ENCODE data around the gene TLCD2.

Gene TLCD2

DNA sequence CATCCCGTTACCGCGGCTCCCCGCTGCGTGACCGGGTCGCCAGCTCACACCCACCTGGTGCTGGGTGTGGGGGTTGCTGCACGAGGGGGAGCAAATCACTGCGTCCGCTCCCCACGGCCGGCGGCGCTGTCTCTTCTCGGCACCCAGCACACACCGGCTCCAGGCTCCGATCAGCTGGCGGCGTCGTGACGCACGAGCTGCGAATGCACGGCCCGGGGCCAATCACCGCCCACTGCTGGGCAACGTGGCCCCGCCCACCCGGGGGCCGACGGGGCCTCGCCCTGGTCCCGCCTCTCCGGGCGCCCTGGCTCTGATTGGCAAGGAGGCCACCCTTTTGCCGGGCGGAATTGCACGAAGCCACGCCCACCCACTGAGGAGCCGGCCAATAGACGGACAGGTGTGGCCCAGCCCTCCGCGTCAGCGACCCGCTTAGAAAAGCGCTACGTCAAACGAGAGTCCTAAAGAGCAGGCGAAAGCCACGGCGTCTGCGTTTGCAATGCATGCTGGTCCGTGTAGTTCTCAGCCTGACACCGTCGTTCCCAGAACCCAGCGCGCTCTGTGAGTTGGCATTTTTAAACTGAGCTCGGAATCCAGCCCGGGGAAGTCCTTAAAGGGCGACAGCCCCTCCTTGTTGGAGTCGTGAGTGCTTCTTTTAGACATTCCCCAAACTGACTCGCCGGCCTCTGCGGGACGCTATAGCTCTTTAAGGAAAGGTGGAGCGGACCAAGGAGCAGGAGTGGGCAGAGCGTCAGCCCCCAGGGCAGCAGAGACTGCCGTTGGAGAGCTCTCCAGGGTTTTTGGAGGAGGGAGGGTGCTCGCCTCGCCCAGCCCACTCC, 6.1 kb upstream of the TLCD2 start:
- H3K36me3 ChIP-seq: no peaks in the 10 kb centered on the region
- peak overlapping the region; percentile 81 for H3K4me3 ChIP-seq (ENCODE audit: low read depth, low read length)
- peak; percentile 100 for DNase-seq
- H3K27me3 ChIP-seq (ENCODE audit: insufficient read depth, low read depth, severe bottlenecking): no peaks in the 10 kb centered on the region
- TF ChIP-seq, protein P1, sequence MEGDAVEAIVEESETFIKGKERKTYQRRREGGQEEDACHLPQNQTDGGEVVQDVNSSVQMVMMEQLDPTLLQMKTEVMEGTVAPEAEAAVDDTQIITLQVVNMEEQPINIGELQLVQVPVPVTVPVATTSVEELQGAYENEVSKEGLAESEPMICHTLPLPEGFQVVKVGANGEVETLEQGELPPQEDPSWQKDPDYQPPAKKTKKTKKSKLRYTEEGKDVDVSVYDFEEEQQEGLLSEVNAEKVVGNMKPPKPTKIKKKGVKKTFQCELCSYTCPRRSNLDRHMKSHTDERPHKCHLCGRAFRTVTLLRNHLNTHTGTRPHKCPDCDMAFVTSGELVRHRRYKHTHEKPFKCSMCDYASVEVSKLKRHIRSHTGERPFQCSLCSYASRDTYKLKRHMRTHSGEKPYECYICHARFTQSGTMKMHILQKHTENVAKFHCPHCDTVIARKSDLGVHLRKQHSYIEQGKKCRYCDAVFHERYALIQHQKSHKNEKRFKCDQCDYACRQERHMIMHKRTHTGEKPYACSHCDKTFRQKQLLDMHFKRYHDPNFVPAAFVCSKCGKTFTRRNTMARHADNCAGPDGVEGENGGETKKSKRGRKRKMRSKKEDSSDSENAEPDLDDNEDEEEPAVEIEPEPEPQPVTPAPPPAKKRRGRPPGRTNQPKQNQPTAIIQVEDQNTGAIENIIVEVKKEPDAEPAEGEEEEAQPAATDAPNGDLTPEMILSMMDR (IDR thresholded peaks at IDR 0.05; ENCODE audit: low read depth, low read length): 0 out of 2 replicates have a peak, but pooled peaks have one; percentile 8
- no peaks in the 10 kb centered on the region for H3K9me3 ChIP-seq (ENCODE audit: severe bottlenecking)
- H3K27ac ChIP-seq: peak overlapping the region; percentile 91

DNA sequence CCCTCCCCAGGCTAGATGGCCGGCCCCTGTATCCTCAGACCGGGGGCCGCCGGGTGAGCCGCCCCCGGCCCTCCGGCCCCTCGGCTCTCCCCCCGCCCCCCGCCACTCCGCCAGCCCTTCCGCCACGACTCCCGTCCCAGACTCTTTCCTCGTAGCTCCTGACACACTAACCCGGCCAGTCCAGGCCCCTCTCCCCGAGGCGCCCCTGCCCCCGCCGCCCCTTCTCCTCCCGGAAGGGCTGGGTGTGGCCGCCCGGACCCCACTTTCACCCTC, 5.6 kb upstream of the TLCD2 start:
- no peak for DNase-seq
- no peaks in the 10 kb centered on the region for H3K27me3 ChIP-seq (ENCODE audit: insufficient read depth, low read depth, severe bottlenecking)
- H3K4me3 ChIP-seq (ENCODE audit: low read depth, low read length): peak overlapping the region; percentile 47

DNA sequence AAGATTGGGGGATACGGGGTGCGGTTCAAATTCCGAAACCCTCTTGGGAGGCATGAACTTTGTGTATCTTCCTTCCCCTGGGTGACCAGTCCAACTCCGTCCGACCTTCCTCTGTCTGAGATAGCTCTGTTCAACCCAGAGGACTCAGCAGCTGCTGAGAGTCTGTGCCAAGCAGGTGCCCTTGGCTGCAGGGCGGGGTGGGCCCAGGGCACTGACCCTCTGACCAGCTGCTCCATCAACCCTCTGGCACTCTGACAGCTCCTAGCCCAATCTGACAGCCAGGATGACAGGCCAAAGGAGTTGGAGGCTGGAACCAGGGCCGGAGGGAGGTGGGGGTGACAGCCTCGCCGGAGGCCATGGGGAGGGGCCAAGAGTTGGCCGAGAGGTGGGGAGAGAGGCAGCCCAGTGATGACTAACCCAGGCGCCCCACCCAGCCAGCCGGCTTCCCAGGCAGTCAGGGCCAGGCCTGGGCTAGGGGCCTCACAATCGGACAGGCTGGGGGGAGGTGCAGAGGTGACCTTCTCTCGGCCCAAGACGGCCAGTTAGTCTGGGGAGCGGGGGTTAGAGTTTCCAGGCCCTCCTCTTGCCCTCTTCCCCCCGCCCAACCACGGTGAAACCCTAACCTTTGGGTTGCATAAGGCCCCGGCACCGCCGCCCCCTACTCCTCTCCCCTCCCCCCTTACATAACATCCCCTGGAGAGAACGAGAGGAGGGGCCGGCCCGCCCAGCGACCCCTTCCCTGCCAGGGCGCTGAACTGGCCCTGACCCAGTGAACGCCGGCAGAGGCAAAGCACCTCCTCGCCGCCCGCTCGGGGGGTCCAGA, 5.0 kb upstream of the TLCD2 start:
- Histone ChIP-seq H3K9me3 (ENCODE audit: severe bottlenecking) (no peaks in the 10 kb centered on the region), H3K27ac (no peak overlapping the region), H3K27me3 (ENCODE audit: insufficient read depth, low read depth, severe bottlenecking) (no peaks in the 10 kb centered on the region), H3K36me3 (no peaks in the 10 kb centered on the region), H3K4me3 (ENCODE audit: low read depth, low read length) (peak overlapping the region; percentile 47)
- TF ChIP-seq, protein P1 (IDR thresholded peaks at IDR 0.05; ENCODE audit: low read depth, low read length): no peak
- peak; percentile 39 for DNase-seq

More for the DNA sequence above, 5.6 kb upstream of the TLCD2 start:
- Histone ChIP-seq H3K27ac (no peak overlapping the region; the same call in 1 of the 2 replicates), H3K36me3 (no peaks in the 10 kb centered on the region), H3K9me3 (ENCODE audit: severe bottlenecking) (no peaks in the 10 kb centered on the region)
- TF ChIP-seq, protein P1 (IDR thresholded peaks at IDR 0.05; ENCODE audit: low read depth, low read length): no peak

DNA sequence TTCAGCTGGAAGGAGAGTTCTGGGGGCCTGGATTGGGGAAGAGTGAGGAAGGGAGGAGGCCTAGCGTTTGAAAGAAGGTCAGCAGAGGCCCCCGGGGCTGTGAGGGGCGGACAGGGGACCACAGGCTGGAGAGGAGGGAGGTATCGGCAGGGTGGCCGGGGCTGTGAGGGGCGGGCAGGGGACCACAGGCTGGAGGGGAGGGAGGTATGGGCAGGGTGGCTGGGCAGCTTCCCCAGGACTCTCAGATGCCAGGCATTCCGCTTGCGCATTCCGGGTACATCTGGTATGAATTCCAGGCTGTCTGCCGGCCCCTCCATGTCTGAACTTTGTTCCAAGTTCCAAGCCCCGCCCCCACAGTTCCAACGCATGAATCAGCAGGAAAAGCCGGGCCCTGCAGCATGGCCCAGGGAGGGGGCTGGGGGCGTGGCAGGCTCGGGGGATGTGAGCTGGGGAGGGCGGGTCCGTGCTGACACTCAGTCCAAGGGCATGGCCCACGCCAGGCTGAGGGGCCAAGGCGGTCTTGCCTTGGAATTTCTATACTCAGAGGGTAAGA, 4.3 kb upstream of the TLCD2 start:
- Histone ChIP-seq H3K9me3 (ENCODE audit: severe bottlenecking) (no peaks in the 10 kb centered on the region), H3K36me3 (no peaks in the 10 kb centered on the region), H3K27me3 (ENCODE audit: insufficient read depth, low read depth, severe bottlenecking) (no peaks in the 10 kb centered on the region), H3K27ac (peak overlapping the region; percentile 44; the same call in 1 of the 2 replicates), H3K4me3 (ENCODE audit: low read depth, low read length) (peak overlapping the region; percentile 29)
- DNase-seq: peak; percentile 92
- TF ChIP-seq, protein P1 (IDR thresholded peaks at IDR 0.05; ENCODE audit: low read depth, low read length): no peak

DNA sequence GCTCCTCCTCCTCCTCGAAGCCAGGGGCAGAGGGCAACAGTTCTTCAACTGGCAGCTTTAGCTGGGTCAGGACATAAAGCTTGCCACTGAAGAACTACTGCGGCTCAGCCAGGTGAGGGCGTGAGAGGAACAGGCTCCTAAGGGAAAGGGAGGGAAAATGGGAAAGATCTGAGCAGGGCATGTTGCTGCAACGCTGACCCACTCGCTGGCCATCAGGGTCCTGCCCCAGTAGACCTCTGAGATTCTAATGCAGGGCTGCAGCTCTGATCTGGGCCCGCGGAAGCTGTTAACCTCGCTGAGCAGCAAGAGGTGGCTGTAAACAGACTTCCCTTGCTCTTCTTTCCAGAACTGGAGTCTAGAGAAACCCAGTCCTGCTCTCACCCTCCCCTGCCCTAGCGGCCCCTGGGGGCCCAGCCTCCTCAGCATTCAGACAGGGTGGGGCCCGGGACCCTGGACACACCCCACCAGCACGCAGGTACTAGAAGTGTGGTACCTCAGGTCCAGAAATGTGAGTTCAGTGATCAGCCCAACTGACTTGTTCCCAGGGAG, 3.8 kb upstream of the TLCD2 start:
- H3K9me3 ChIP-seq (ENCODE audit: severe bottlenecking): no peaks in the 10 kb centered on the region
- H3K27me3 ChIP-seq (ENCODE audit: insufficient read depth, low read depth, severe bottlenecking): no peaks in the 10 kb centered on the region
- DNase-seq: peak; percentile 82
- TF ChIP-seq, protein P1 (IDR thresholded peaks at IDR 0.05; ENCODE audit: low read depth, low read length): peak; percentile 89
- no peaks in the 10 kb centered on the region for H3K36me3 ChIP-seq
- H3K27ac ChIP-seq: peak overlapping the region; percentile 44; the same call in 1 of the 2 replicates
- peak overlapping the region; percentile 29 for H3K4me3 ChIP-seq (ENCODE audit: low read depth, low read length)

All from WERI-Rb-1 (cell line).